ENCODE measurements around the gene IL19. TPM values are rescaled to one million over a fixed set of nuclear protein-coding genes. Genes with fewer than 3 reads are reported as not detected.

IL19 gene, protein sequence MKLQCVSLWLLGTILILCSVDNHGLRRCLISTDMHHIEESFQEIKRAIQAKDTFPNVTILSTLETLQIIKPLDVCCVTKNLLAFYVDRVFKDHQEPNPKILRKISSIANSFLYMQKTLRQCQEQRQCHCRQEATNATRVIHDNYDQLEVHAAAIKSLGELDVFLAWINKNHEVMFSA
- not detected in 2 replicates for polyA plus RNA-seq (2012; rRNA removed)
- polyA plus RNA-seq (2012; cell fraction: cytosol; rRNA removed): not detected in 2 replicates
- 0.07 TPM in 1 of 2 replicates, not detected in the other for polyA plus RNA-seq (2012; cell fraction: nucleus; rRNA removed)

DNA sequence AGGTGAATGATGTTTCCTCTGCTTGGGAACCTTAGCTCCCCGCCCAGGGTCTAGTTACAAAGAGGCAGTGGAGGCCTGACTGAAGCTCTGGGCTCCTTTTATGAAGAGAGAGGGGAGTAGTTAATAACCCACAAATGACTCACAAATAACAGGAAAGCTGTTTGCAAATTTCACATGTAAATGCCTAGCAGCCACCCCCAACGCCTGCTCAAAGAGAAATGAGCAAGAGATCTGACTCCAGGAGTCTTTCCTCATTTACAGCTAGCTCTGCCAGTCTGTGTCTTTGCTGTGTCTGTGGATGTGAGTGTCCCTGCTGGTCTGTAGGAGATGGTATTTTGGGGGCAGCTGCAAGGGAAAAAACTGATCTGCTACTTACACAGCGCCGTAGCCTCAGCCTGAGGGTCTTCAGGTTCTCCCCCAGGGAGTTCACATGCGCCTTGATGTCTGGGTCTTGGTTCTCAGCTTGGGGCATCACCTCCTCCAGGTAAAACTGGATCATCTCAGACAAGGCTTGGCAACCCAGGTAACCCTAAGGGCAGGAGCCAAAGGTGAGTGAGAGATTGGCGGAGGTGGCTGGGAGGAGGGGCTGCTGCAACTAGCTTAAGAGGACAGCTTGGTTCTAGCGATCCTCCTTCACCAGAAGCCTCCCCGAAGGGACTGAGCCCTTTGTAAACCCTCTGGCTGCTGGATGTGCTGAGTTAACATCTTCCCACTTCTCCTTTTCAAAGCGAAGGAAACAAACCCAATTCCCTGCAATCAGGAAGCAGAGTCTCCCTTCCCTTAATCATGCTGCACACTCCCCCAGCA is at the start of gene IL19:
Gene IL19 (plus strand): TSS at position 243 of the 807 bp plus-strand sequence. CDS start 65,890 bp downstream, outside the sequence.
- no peaks in the 10 kb centered on the region for H3K36me3 ChIP-seq (replicated peaks in 1 of 2; ENCODE audit: control insufficient read depth in 1 of 2, insufficient read depth in 2 of 2, low read length in 1 of 2)
- no peaks in the 10 kb centered on the region for H3F3A ChIP-seq (replicated peaks; ENCODE audit: insufficient read depth)
- no peaks in the 10 kb centered on the region for H4K20me1 ChIP-seq (ENCODE audit: insufficient read depth)
- ChIA-PET POLR2A (no interaction called here), CTCF (interaction anchor here (1.2 to 3.6 kb wide), 6 partner anchors 10 to 142 kb away, joined by 3 to 18 read pairs (median 5); no protein-coding TSS in a partner anchor)
- peaks cover 22% of the 10 kb centered on the region; the same call in 1 of the 2 replicates for H3K27me3 ChIP-seq (ENCODE audit: insufficient read depth)
- H3K9me3 ChIP-seq: no peaks in the 10 kb centered on the region
- no peak within 1 kb of the TSS for H3K27ac ChIP-seq (ENCODE audit: low read depth in 2 of 2, low read length in 1 of 2)
- no peak within 1 kb of the TSS for H3K4me2 ChIP-seq
- no peak within 1 kb of the TSS for H2AFZ ChIP-seq (ENCODE audit: low read depth)
- no peak within 1 kb of the TSS for H3K4me3 ChIP-seq (ENCODE audit: low read depth in 2 of 2, low read length in 1 of 2)
- H3K9ac ChIP-seq: no peak within 1 kb of the TSS
- DNase-seq: no peak
- TF ChIP-seq EZH2phosphoT487 (IDR thresholded peaks at IDR 0.05; ENCODE audit: borderline replicate concordance, low read depth) (no peak), EP300 (IDR thresholded peaks at IDR 0.05; ENCODE audit: borderline replicate concordance in 1 of 2, low read depth in 1 of 2, low read length in 1 of 2) (no peak), YY1 (IDR thresholded peaks at IDR 0.05; ENCODE audit: low read depth) (no peak), GATA2 (CRISPR knock-in tag; IDR thresholded peaks at IDR 0.05) (no peak), FOXM1 (IDR thresholded peaks at IDR 0.05; ENCODE audit: low read depth) (no peak), CHD2 (IDR thresholded peaks at IDR 0.05; ENCODE audit: low read length, partially characterized antibody) (no peak), FOXJ3 (CRISPR knock-in tag; IDR thresholded peaks at IDR 0.05) (no peak), ELF1 (IDR thresholded peaks at IDR 0.05) (no peak), NRF1 (IDR thresholded peaks at IDR 0.05; ENCODE audit: low read depth, low read length) (no peak), JUND (IDR thresholded peaks at IDR 0.05) (no peak), RAD21 (IDR thresholded peaks at IDR 0.05; ENCODE audit: low read length) (no peak), FOSL2 (IDR thresholded peaks at IDR 0.05; ENCODE audit: borderline replicate concordance, low read depth) (no peak), NFIC (IDR thresholded peaks at IDR 0.05; ENCODE audit: borderline replicate concordance) (no peak)
- TF ChIP-seq, protein P1, sequence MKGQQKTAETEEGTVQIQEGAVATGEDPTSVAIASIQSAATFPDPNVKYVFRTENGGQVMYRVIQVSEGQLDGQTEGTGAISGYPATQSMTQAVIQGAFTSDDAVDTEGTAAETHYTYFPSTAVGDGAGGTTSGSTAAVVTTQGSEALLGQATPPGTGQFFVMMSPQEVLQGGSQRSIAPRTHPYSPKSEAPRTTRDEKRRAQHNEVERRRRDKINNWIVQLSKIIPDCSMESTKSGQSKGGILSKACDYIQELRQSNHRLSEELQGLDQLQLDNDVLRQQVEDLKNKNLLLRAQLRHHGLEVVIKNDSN (IDR thresholded peaks at IDR 0.05; ENCODE audit: borderline replicate concordance, low read depth): no peak
- TF ChIP-seq, protein P2, sequence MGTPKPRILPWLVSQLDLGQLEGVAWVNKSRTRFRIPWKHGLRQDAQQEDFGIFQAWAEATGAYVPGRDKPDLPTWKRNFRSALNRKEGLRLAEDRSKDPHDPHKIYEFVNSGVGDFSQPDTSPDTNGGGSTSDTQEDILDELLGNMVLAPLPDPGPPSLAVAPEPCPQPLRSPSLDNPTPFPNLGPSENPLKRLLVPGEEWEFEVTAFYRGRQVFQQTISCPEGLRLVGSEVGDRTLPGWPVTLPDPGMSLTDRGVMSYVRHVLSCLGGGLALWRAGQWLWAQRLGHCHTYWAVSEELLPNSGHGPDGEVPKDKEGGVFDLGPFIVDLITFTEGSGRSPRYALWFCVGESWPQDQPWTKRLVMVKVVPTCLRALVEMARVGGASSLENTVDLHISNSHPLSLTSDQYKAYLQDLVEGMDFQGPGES (IDR thresholded peaks at IDR 0.05; ENCODE audit: low read depth, low read length): no peak
- TF ChIP-seq, protein P3, sequence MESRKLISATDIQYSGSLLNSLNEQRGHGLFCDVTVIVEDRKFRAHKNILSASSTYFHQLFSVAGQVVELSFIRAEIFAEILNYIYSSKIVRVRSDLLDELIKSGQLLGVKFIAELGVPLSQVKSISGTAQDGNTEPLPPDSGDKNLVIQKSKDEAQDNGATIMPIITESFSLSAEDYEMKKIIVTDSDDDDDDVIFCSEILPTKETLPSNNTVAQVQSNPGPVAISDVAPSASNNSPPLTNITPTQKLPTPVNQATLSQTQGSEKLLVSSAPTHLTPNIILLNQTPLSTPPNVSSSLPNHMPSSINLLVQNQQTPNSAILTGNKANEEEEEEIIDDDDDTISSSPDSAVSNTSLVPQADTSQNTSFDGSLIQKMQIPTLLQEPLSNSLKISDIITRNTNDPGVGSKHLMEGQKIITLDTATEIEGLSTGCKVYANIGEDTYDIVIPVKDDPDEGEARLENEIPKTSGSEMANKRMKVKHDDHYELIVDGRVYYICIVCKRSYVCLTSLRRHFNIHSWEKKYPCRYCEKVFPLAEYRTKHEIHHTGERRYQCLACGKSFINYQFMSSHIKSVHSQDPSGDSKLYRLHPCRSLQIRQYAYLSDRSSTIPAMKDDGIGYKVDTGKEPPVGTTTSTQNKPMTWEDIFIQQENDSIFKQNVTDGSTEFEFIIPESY (IDR thresholded peaks at IDR 0.05; ENCODE audit: borderline replicate concordance, low read depth): no peak
- TF ChIP-seq, protein P4, sequence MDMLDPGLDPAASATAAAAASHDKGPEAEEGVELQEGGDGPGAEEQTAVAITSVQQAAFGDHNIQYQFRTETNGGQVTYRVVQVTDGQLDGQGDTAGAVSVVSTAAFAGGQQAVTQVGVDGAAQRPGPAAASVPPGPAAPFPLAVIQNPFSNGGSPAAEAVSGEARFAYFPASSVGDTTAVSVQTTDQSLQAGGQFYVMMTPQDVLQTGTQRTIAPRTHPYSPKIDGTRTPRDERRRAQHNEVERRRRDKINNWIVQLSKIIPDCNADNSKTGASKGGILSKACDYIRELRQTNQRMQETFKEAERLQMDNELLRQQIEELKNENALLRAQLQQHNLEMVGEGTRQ (IDR thresholded peaks at IDR 0.05; ENCODE audit: borderline replicate concordance, low read depth, low read length): no peak
- H3K9me2 ChIP-seq: no peaks in the 10 kb centered on the region
- 58% methylated on average over 9 of the region's 9 CpGs for WGBS (ENCODE audit: low lambda C conversion rate)
- H3K4me1 ChIP-seq (ENCODE audit: control insufficient read depth in 1 of 2, insufficient read depth in 2 of 2, low read depth in 1 of 2, low read length in 1 of 2): no peaks in the 10 kb centered on the region
- no peaks in the 10 kb centered on the region for H3K79me2 ChIP-seq (ENCODE audit: insufficient read depth)
